Ascending aorta (tissue), 2 donors: ENCODE data around the gene CLPTM1. TPM values are rescaled to one million over a fixed set of nuclear protein-coding genes. Genes with fewer than 3 reads are reported as not detected.

Experiments used
- DNase-seq, 2 donors: peaks; one replicate each; pipeline ENCODE4 v3.0.0-alpha.2; 2019; ENCODE audit warnings: low spot score in 2 of 2
- H3K27ac ChIP-seq, 2 donors: fragments of 200-600 bp; sonication (generic); one replicate each; pipeline ENCODE4 v1.5.1; 2016 to 2017; ENCODE audit warnings: mild to moderate bottlenecking in 1 of 2
- H3K27me3 ChIP-seq: fragments of 200-600 bp; sonication (generic); one replicate; pipeline ENCODE4 v1.5.1; 2017
- H3K36me3 ChIP-seq, 2 donors: fragments of 200-600 bp; sonication (generic); one replicate each; pipeline ENCODE4 v1.5.1; 2016
- H3K4me1 ChIP-seq, 2 donors: fragments of 200-600 bp; sonication (generic); one replicate each; pipeline ENCODE4 v1.5.1; 2016 to 2017; ENCODE audit warnings: mild to moderate bottlenecking in 1 of 2
- H3K4me3 ChIP-seq, 2 donors: fragments of 200-600 bp; sonication (generic); one replicate each; pipeline ENCODE4 v1.5.1; 2016 to 2017; ENCODE audit warnings: mild to moderate bottlenecking in 1 of 2
- H3K9me3 ChIP-seq, 2 donors: fragments of 200-600 bp; sonication (generic); one replicate each; pipeline ENCODE4 v1.5.1; 2016
- intact Hi-C: fragments of 100-400 bp; cut with DNase I; formaldehyde crosslinking; loops from one replicate; pipeline ENCODE4 v1.15.1; 2023
- total RNA-seq: library from RNA; depleted of rRNA; stranded (reverse); fragments of >200 nt; gene quantifications from one replicate; pipeline ENCODE4 v1.1.0, GENCODE V29; 2016
- TF ChIP-seq, protein P1 (sequence below), 3 experiments: fragments of 200-600 bp in 2 of 3; fragments of 450-650 bp in 1 of 3; sonication (generic) in 2 of 3; IDR thresholded peaks; one replicate each; pipeline ENCODE4 v1.5.1; 2016 to 2019; ENCODE audit warnings: antibody characterized with exemption in 3 of 3, mild to moderate bottlenecking in 1 of 3, moderate library complexity in 1 of 3

CLPTM1 gene
- total RNA-seq, 1 donor from 2014 or later: 65.2 TPM

GRCh38 chr19:44988273-44988672, 33.1 kb downstream of the CLPTM1 start:
- Histone ChIP-seq H3K27me3 (no peaks in the 10 kb centered on the region), H3K4me3 (no peak overlapping the region), H3K36me3 (peaks cover 70 to 93% of the 10 kb centered on the region in 2 donors), H3K27ac (no peak overlapping the region), H3K4me1 (no peaks in the 10 kb centered on the region), H3K9me3 (no peaks in the 10 kb centered on the region)
- intact Hi-C loops: no loop called here
- DNase-seq: no peak
- TF ChIP-seq, protein P1, sequence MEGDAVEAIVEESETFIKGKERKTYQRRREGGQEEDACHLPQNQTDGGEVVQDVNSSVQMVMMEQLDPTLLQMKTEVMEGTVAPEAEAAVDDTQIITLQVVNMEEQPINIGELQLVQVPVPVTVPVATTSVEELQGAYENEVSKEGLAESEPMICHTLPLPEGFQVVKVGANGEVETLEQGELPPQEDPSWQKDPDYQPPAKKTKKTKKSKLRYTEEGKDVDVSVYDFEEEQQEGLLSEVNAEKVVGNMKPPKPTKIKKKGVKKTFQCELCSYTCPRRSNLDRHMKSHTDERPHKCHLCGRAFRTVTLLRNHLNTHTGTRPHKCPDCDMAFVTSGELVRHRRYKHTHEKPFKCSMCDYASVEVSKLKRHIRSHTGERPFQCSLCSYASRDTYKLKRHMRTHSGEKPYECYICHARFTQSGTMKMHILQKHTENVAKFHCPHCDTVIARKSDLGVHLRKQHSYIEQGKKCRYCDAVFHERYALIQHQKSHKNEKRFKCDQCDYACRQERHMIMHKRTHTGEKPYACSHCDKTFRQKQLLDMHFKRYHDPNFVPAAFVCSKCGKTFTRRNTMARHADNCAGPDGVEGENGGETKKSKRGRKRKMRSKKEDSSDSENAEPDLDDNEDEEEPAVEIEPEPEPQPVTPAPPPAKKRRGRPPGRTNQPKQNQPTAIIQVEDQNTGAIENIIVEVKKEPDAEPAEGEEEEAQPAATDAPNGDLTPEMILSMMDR (IDR thresholded peaks at IDR 0.05): no peak

GRCh38 chr19:44988896-44989556, 33.8 kb downstream of the CLPTM1 start:
- Histone ChIP-seq H3K27ac (no peak overlapping the region), H3K4me3 (no peak overlapping the region), H3K4me1 (no peaks in the 10 kb centered on the region), H3K36me3 (peaks cover 70 to 90% of the 10 kb centered on the region in 2 donors), H3K27me3 (no peaks in the 10 kb centered on the region), H3K9me3 (no peaks in the 10 kb centered on the region)
- TF ChIP-seq, protein P1 (IDR thresholded peaks at IDR 0.05): peak; percentile 23 to 46 (median 31)
- DNase-seq: peak in 1 of 2 donors; percentile 74
- intact Hi-C loops: no loop called here

- TF ChIP-seq, protein P1 (IDR thresholded peaks at IDR 0.05): no peak
- no peaks in the 10 kb centered on the region for H3K9me3 ChIP-seq
- no peak overlapping the region for H3K4me3 ChIP-seq
- H3K4me1 ChIP-seq: no peaks in the 10 kb centered on the region
- H3K36me3 ChIP-seq: peaks cover 58 to 77% of the 10 kb centered on the region in 2 donors
- no peaks in the 10 kb centered on the region for H3K27me3 ChIP-seq
- H3K27ac ChIP-seq: no peak overlapping the region
- intact Hi-C loops: no loop called here
- DNase-seq: no peak
Observed at GRCh38 chr19:44990459-44990858, 35.3 kb downstream of the CLPTM1 start.

- peaks cover 53 to 72% of the 10 kb centered on the region in 2 donors for H3K36me3 ChIP-seq
Observed at GRCh38 chr19:44990966-44991365, 35.8 kb downstream of the CLPTM1 start.

DNA sequence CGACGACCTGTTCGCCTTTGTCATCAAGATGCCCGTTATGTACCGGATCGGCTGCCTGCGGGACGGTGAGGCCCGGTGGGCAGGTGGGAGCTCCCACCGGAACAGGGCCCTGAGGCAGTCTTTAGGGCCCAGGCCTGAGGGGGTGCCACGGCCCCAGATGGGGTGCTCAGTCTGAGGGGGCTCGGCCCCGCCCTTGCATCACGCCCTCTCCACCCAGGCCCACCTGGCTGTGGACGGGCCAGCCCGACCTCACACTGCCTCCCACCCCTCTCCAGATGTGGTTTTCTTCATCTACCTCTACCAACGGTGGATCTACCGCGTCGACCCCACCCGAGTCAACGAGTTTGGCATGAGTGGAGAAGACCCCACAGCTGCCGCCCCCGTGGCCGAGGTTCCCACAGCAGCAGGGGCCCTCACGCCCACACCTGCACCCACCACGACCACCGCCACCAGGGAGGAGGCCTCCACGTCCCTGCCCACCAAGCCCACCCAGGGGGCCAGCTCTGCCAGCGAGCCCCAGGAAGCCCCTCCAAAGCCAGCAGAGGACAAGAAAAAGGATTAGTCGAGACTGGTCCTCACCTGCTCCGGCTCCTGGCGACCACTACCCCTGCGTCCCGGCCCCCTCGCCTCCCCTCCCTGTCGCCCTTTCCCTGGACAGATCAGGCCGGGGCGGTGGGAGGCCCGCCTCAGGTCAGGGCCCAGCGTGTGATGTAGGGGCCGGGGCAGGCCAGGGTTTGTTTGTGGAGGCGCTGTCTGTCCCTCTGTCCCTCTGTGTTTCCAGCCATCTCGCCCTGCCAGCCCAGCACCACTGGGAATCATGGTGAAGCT, 37.4 kb downstream of the CLPTM1 start:
- Histone ChIP-seq H3K27me3 (no peaks in the 10 kb centered on the region), H3K36me3 (peaks cover 44 to 56% of the 10 kb centered on the region in 2 donors), H3K27ac (no peak overlapping the region), H3K9me3 (no peaks in the 10 kb centered on the region), H3K4me3 (no peak overlapping the region), H3K4me1 (no peaks in the 10 kb centered on the region)
- DNase-seq: no peak
- TF ChIP-seq, protein P1 (IDR thresholded peaks at IDR 0.05): no peak
- intact Hi-C loops: no loop called here

More at GRCh38 chr19:44990966-44991365, 35.8 kb downstream of the CLPTM1 start:
- no peak overlapping the region for H3K27ac ChIP-seq
- no peaks in the 10 kb centered on the region for H3K4me1 ChIP-seq
- DNase-seq: no peak
- no peaks in the 10 kb centered on the region for H3K27me3 ChIP-seq
- TF ChIP-seq, protein P1 (IDR thresholded peaks at IDR 0.05): no peak
- H3K9me3 ChIP-seq: no peaks in the 10 kb centered on the region
- intact Hi-C loops: no loop called here
- no peak overlapping the region for H3K4me3 ChIP-seq
